ENCODE measurements around the gene HDAC2. TPM values are rescaled to one million over a fixed set of nuclear protein-coding genes. Genes with fewer than 3 reads are reported as not detected.

HDAC2 gene
- total and polyA plus RNA-seq, 2 of the 13 experiments (the other 11 are each of a cell fraction or from before 2014, with no cell fraction given): 99.6 to 114 TPM

- no peak for FAIRE-seq
- Histone ChIP-seq H3K79me2 (ENCODE audit: insufficient read depth, low read length) (no peaks in the 10 kb centered on the region), H3K4me1 (ENCODE audit: insufficient read depth, low read length) (no peaks in the 10 kb centered on the region), H3K9ac (ENCODE audit: insufficient read depth, low read depth, low read length) (no peak overlapping the region), H3K4me2 (ENCODE audit: low read depth, low read length) (no peak overlapping the region), H3K27ac (ENCODE audit: extremely low read length, insufficient read depth, low read length) (no peak overlapping the region), H4K20me1 (ENCODE audit: insufficient read depth, low read length) (no peaks in the 10 kb centered on the region), H2AFZ (ENCODE audit: low read length) (no peak overlapping the region), H3K4me3 (replicated peaks in 1 of 3; ENCODE audit: insufficient read depth in 1 of 3, low read depth in 2 of 3, low read length in 3 of 3) (no peak overlapping the region), H3K36me3 (replicated peaks in 1 of 2; ENCODE audit: control insufficient read depth in 1 of 2, insufficient read depth in 2 of 2, low read length in 2 of 2) (no peaks in the 10 kb centered on the region), H3K9me3 (ENCODE audit: low read length) (no peaks in the 10 kb centered on the region), H3K27me3 (ENCODE audit: control insufficient read depth in 1 of 2, insufficient read depth in 2 of 2, low read length in 2 of 2) (no peaks in the 10 kb centered on the region)
- ChIA-PET POLR2A (no interaction called here), CTCF (ENCODE audit: low intra/inter-chr PET ratio, low total read pairs) (no interaction called here)
- ATAC-seq: no peak
- no peak for DNase-seq (ENCODE audit: low spot score)
- intact Hi-C loops (cut with micrococcal nuclease; ENCODE audit: unreplicated experiment): no loop called here
- in situ Hi-C loops (cut with HindIII; ENCODE audit: extremely low pct_ligation_motif_present, low pct_unique_long_range_greater_than_20kb): no loop called here
- BruUV-seq (replicated peaks): no TSS peak
- TF ChIP-seq HOXA9 (CRISPR knock-in tag; IDR thresholded peaks at IDR 0.05; ENCODE audit: borderline replicate concordance): no peak
- no peak for TF ChIP-seq REXO4 (CRISPR knock-in tag; IDR thresholded peaks at IDR 0.05; ENCODE audit: borderline replicate concordance)
- TF ChIP-seq ZNF83 (CRISPR knock-in tag; IDR thresholded peaks at IDR 0.05; ENCODE audit: borderline replicate concordance): no peak
- no peak for TF ChIP-seq FOXP1 (IDR thresholded peaks at IDR 0.05)
- no peak for TF ChIP-seq FOXP1 (CRISPR knock-in tag; IDR thresholded peaks at IDR 0.05)
- no peak for TF ChIP-seq ISX (CRISPR knock-in tag; conservative IDR thresholded peaks at IDR 0.05)
- TF ChIP-seq TCF7L2 (IDR thresholded peaks at IDR 0.05; ENCODE audit: low read depth, low read length): no peak
- no peak for TF ChIP-seq ZNF484 (CRISPR knock-in tag; IDR thresholded peaks at IDR 0.05; ENCODE audit: borderline replicate concordance, low read depth)
- no peak for TF ChIP-seq ZNF143 (CRISPR knock-in tag; IDR thresholded peaks at IDR 0.05)
- no peak for TF ChIP-seq ZNF564 (CRISPR knock-in tag; IDR thresholded peaks at IDR 0.05)
- TF ChIP-seq ZNF44 (CRISPR knock-in tag; IDR thresholded peaks at IDR 0.05): no peak
- TF ChIP-seq ATF3 (CRISPR knock-in tag; IDR thresholded peaks at IDR 0.05): no peak
- no peak for TF ChIP-seq ATF7 (IDR thresholded peaks at IDR 0.05)
- no peak for TF ChIP-seq ATF7 (CRISPR knock-in tag; IDR thresholded peaks at IDR 0.05)
- no peak for TF ChIP-seq SALL1 (CRISPR knock-in tag; IDR thresholded peaks at IDR 0.05)
- no peak for TF ChIP-seq KLF6 (CRISPR knock-in tag; IDR thresholded peaks at IDR 0.05)
- no peak for TF ChIP-seq PRMT3 (CRISPR knock-in tag; IDR thresholded peaks at IDR 0.05; ENCODE audit: borderline replicate concordance, low read depth)
- TF ChIP-seq ZBTB44 (CRISPR knock-in tag; IDR thresholded peaks at IDR 0.05): no peak
- TF ChIP-seq ZFAT (CRISPR knock-in tag; conservative IDR thresholded peaks at IDR 0.05): no peak
- TF ChIP-seq PCBP1 (IDR thresholded peaks at IDR 0.05; ENCODE audit: borderline replicate concordance, low read depth, low read length): no peak
Observed at GRCh38 chr6:113888493-113888892, 82.5 kb downstream of the HDAC2 start.
